Dedifferentiated amniotic fluid mesenchymal stem cell (primary cell): ENCODE data around the gene GSDME.
"Not testable (repeated sequence)": the region's sequence is repeated elsewhere in the genome, so short reads cannot be mapped to it uniquely, and the experiment has no call there.

ENCODE experiments used
- DNase-seq: peaks from one replicate; pipeline ENCODE4 v3.0.0-alpha.2; 2016; ENCODE audit errors: extremely low spot score

The GSDME gene

GRCh38 chr7:24741679-24742505 lies 15.4 kb downstream of the GSDME start:
- peak; percentile 70 for DNase-seq

- DNase-seq, result no peak
Measured at GRCh38 chr7:24740871-24741270, 16.4 kb downstream of the GSDME start.

GRCh38 chr7:24739306-24739705 lies 18.0 kb downstream of the GSDME start:
- no peak for DNase-seq

GRCh38 chr7:24738577-24738976 lies 18.7 kb downstream of the GSDME start:
- DNase-seq, result no peak

- DNase-seq, result no peak
Measured at GRCh38 chr7:24737281-24737680, 20.0 kb downstream of the GSDME start.

- not testable (repeated sequence) for DNase-seq
Measured at GRCh38 chr7:24735594-24735993, 21.7 kb downstream of the GSDME start.

- peak; percentile 21 for DNase-seq
Measured at GRCh38 chr7:24734306-24734705, 23.0 kb downstream of the GSDME start.

- no peak for DNase-seq
Measured at GRCh38 chr7:24733414-24734060, 23.7 kb downstream of the GSDME start.

- DNase-seq, result peak; percentile 62
Measured at GRCh38 chr7:24732646-24733413, 24.4 kb downstream of the GSDME start.

- DNase-seq, result no peak
Measured at GRCh38 chr7:24731313-24731712, 26.0 kb downstream of the GSDME start.

- no peak for DNase-seq
Measured at GRCh38 chr7:24730018-24730369, 27.3 kb downstream of the GSDME start.

GRCh38 chr7:24729365-24730017 lies 27.8 kb downstream of the GSDME start:
- DNase-seq, result no peak

GRCh38 chr7:24728503-24729364 lies 28.5 kb downstream of the GSDME start:
- no peak for DNase-seq

GRCh38 chr7:24728121-24728500 lies 29.2 kb downstream of the GSDME start:
- DNase-seq, result no peak

GRCh38 chr7:24727154-24728120 lies 29.8 kb downstream of the GSDME start:
- no peak for DNase-seq

- DNase-seq, result no peak
Measured at GRCh38 chr7:24725554-24726241, 31.6 kb downstream of the GSDME start.

GRCh38 chr7:24724451-24725190 lies 32.6 kb downstream of the GSDME start:
- DNase-seq, result no peak

GRCh38 chr7:24723178-24723530 lies 34.1 kb downstream of the GSDME start:
- no peak for DNase-seq
